Adrenal gland (tissue), 5 donors: ENCODE data around the gene TXNRD2.

Source experiments
- CTCF ChIP-seq, 6 experiments: fragments of 450-650 bp in 4 of 6; fragments of 200-600 bp in 2 of 6; sonication (generic) in 1 of 6; IDR thresholded peaks; 1 replicate in 5 of 6; 2 replicates in 1 of 6; pipeline versions ENCODE4 v1.5.1 to v1.8.0; 2016 to 2021; ENCODE audit warnings: antibody characterized with exemption in 6 of 6, mild to moderate bottlenecking in 2 of 6, moderate library complexity in 1 of 6
- POLR2A ChIP-seq, 2 donors: fragments of 450-650 bp; IDR thresholded peaks; one replicate each; pipeline ENCODE4 v1.6.1; 2017; ENCODE audit warnings: antibody characterized with exemption in 2 of 2, mild to moderate bottlenecking in 2 of 2, moderate library complexity in 1 of 2
- donor health status: DM: no; HTN: no; CAD: no.

- TF ChIP-seq CTCF (IDR thresholded peaks at IDR 0.05) (no peak), POLR2A (IDR thresholded peaks at IDR 0.05) (no peak)
These were observed 38.6 kb downstream of the TXNRD2 start for GRCh38 chr22:19903031-19903430.
